HG02840 (cell line): Measurements from ENCODE around the gene TRAPPC6A.
A peak's percentile ranks its signal among the peaks of the same experiment; 100 is the strongest.

Experiments used
- ATAC-seq: cut with Tn5 transposase; IDR thresholded peaks from one replicate; pipeline ENCODE4 v1.9.1; 2021; ENCODE audit warnings: mild to moderate bottlenecking, moderate library complexity, moderate number of reproducible peaks; ENCODE audit not compliant: unreplicated experiment, low FRiP score

Gene TRAPPC6A

DNA sequence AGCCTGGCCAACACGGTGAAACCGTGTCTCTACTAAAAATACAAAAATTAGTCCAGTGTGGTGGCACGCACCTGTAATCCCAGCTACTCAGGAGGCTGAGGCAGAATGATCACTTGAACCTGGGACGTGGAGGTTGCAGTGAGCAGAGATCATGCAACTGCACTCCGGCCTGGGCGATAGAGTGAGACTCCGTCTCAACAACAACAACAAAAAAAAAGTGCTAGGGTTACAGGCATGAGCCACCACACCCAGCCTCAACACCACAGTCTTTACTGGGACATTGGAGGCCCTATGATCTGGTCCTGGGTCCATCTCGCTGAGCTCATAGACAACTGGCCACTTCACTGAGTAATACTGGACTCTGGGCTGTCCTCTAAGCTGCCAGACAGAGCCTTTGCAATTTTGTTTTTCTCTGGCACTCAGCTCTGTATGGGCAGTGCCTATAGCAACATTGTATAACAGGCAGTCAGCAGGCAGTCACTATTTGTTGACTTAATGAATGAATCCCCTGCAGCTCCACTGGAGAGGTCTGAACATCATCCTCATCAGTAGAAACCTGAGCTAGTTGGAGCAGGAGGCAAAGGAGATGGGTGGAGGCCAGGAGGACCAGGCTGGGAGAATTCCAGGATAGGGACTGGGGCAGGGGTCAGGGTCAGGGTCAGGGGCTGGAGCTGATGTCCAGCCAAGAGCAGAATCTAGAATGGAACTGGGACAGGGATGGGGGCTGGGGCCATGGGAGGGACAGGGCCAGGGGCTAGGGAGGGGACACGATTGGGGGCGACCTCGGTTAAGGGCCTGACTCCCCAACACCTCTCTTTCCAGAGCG lies 8.7 kb upstream of the TRAPPC6A start:
- no peak for ATAC-seq

DNA sequence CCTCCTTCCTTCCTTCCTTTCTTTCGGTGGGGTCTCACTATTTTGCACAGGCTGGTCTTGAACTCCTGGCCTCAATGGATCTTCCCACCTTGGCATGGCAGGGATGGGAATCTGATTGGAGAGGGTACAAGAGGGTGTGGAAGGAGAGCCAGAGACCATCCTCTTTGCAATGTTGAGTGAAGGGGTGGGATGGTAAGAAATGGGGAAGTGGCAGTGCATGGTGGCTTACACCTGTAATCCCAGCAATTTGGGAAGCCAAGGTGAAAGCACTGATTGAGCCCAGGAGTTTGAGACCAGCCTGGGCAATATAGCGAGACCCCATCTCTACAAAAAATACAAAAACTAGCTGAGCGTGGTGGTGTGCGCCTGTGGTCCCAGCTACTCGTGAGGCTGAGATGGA lies 6.1 kb upstream of the TRAPPC6A start:
- no peak for ATAC-seq

DNA sequence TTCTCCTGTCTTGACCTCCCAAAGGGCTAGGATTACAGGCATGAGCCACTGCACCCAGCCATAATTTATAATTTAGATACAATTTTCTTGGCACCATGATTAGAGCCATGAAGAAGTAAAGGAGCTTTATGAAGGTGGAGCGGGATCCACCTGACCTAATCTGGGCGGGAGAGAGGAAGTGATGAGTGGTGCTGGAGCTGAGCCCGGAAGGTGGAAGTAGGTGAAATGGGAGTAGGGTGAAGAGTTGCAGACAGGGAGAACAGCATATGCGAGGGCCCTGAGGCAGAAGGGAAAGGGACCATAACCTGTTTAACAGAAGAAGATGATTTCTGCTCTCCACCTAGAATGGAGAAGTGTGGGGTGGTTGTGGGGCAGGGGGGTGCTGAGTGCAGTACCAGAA lies 4.7 kb upstream of the TRAPPC6A start:
- no peak for ATAC-seq

DNA sequence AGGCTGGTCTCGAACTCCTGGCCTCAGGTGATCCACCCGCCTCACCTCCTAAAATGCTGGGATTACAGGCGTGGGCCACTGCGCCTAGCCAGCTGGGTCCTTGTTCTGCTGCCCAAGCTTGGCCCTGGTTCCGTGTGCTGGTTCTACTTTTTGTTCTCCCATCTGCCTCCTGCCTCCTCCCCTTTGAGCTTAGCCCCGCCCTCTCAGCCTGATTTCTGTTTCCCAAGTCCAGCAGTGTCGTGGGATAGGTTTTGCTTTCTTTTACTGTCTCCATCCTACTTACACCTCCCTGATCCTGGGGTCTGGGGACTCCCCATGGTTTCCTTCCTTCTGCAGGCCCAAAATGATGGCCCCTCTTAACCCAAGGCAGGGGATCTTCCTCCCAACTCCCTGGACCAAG lies 2.9 kb upstream of the TRAPPC6A start:
- no peak for ATAC-seq

DNA sequence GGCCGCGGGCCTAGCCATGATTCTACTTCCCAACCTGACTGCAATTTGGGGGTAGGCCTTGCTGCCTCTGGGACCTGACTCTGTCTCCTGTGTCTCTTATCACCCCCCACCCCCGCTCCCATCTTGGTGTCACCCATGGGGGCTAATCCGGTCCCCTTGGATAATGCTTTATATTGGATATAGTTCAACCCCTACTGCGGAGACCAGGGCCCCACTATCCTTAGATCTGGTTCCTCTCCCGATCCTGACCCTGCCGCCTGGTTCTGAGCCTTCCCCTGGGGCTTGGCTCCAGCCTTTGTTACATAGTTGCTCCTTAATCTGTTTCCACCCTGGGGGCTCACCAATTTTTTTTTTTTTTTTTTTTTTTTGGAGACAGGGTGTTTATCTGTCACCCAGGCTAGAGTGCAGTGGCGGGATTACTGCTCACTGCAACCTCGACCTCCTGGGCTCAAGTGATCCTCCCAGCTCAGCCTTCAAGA lies 1.9 kb upstream of the TRAPPC6A start:
- no peak for ATAC-seq

DNA sequence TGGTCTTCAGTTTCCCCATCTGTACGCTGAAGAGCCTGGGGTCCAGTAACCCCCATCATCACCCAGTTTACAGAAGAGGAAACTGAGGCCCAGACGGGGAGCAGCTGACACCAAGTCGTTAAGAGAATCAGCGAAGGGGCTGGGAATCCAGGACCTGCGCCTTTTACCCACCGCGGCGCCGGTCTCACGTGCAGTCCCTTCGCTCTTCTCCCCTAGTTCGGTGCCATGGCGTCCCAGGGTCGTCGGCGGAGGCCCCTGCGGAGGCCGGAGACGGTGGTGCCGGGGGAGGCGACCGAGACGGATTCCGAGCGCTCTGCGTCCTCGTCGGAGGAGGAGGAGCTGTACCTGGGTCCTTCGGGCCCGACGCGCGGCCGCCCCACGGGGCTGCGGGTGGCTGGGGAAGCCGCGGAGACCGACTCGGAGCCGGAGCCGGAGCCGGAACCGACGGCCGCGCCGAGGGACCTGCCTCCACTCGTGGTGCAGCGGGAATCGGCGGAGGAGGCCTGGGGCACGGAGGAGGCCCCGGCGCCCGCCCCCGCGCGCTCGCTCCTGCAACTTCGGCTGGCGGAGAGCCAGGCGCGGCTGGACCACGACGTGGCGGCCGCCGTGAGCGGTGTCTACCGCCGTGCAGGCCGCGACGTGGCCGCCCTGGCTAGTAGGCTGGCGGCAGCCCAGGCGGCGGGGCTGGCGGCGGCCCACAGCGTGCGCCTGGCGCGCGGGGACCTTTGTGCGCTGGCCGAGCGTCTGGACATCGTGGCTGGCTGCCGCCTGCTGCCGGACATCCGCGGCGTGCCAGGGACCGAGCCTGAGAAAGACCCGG lies 1.2 kb upstream of the TRAPPC6A start:
- no peak for ATAC-seq

DNA sequence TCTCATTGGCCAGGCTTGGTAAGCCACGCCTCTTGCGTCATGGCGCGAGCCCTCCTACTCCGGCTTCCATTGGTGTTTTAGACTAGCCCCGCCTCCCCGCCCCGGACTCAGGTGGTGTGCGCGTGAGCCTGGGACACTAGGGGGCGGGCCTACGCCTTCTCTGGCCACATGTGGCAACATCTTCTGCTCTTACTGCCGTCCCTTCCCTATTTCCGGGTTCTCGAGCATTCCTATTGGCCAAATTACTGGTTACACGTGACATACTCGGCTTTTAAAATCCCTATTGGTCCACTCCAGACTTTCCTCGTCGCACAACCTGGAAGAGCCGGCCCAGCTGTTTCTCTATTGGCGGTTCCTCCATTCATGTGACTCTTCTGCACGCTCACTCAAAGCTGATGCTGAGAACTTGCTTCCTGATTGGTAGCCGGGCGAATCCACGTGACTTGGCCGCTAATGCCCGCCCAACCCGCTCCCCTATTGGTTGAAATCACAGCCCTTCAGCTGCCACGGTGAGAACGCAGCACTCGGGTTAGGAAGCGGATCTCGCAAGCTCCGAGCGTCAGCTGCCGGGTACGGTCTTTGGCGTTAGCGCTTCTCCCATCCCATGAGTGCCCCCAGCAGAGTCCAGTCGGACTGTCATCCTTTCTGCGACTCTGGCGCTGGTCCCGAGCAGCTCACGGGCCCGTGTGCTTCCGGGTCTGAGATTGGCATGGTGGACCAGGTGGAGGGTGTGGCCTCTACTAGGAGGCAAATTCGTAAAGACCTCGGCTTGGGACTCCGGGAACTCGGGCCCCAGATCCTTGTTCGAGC lies 430 bp upstream of the TRAPPC6A start, which contains the start of gene BLOC1S3:
Gene BLOC1S3 (plus strand): TSS at position 523 of the 810 bp plus-strand sequence. CDS start 513 bp downstream, outside the sequence.
- ATAC-seq = peak; percentile 86

DNA sequence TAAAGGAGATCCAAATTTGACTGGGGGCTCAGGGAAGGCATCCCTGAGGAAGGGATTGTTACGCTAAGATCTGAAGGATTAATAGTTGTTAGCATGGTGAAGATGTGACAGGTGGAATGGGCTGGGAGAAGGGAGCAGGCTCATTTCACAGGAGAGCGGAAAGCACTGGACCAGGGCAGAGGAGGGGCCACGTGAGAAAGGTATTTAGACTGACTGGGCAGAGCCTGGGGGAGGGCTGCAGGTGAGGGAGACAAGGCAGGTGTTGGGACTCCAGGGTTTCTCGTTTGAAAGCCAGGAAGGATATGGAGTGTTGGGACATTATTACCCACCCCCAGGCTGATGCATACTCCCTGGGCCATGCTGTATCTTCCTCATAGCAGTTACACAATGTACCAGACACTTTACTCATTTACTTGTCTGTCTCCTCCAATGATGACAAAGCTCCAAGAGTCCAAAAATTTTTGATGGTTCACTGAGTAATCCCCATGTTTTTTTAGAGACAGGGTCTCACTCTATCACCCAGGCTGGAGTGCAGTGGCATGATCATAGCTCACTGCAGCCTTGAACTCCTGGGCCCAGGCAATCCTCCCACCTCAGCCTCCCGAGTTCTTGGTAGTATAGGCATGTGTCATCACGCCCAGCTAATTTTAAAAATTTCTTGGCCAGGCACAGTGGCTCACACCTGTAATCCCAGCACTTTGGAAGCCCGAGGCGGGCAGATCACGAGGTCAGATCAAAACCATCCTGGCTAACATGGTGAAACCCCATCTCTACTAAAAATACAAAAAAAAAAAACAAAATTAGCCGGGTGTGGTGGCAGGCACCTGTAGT lies 2.3 kb downstream of the TRAPPC6A start:
- no peak for ATAC-seq

DNA sequence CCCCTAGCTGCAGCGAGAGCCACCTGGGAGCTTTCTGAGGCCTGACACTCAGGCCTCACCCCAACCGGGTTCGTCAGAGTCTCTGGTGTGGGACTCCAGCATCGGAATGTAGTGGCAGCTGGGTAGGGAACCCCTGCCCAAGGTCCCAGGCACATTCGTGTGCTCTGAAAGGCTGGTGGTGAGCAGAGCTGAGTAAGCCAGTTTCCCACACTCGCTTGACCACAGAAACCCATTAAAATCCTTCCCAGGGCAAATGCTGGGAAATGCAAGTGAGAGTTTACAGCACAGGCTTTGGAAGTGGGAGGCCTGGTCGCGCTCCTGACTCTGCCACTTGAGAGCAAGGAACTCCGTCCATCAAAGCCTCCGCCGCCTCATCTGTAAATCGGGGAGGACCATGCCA lies 4.2 kb downstream of the TRAPPC6A start:
- ATAC-seq = no peak

DNA sequence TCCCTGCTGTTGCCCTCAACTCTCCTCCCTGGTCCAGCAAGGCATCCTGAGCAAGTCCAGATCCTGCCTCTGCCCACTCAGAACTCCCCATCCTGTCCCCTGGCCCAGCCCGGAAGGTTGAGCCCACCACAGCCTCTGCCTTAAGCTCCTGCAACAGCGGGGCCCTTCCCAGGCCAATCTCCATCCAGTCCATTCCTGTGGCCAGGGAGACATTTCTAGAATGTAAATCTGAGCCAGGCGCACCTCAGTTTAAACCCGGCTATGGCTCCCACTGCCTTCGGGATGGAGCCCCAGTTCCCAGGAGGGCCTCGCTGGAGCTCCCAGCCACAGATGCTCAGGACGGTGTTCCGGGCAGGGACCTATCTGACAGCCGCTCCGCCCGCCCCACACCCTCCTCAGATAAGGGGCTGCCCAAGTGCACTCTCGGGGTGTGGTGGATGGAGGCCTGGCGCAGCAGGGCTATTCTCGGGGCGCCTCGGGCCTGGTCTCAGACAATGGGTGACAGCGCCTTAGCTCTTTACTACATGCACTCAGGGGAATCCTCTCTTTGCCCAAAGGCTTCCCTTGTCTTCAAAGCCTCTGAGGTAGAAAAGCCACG lies 5.3 kb downstream of the TRAPPC6A start:
- no peak for ATAC-seq

DNA sequence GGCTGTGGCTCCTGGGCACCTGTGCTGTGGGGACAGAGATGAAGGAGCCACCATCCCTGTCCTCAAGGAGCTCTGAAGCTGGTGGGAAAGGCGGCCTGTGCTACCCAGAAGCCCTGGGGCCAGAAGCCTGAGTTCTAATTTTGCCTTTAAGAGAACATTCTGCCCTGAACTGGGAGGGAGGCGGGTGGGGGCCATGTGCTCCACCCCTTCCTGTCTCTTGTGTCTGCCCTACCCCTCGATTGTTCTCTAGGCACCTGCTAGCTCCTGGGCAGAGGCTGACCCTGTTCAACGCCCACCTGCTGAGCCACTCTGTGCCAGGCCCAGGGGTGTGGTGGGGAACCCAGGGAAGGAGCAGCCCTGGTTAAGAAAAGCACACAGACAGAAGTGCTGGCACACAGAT lies 5.9 kb downstream of the TRAPPC6A start:
- no peak for ATAC-seq

DNA sequence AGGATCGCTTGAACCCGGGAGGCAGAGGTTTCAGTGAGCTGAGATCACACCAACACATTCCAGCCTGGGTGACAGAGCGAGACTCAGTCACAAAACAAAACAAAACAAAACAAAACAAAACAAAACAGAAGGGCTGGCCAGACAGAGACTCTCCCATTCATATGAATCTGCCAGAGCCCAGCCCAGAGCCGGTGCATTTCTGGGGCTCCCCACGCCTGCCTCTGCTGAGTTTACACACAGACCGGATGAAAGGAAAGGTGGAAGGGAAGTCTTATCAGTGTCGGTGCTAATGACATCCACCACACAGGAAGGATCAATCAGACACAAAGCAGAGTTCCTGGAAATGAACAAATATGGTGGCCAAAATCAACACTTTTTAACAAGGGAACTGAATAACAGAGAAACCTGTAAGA lies 6.8 kb downstream of the TRAPPC6A start:
- ATAC-seq = no peak

DNA sequence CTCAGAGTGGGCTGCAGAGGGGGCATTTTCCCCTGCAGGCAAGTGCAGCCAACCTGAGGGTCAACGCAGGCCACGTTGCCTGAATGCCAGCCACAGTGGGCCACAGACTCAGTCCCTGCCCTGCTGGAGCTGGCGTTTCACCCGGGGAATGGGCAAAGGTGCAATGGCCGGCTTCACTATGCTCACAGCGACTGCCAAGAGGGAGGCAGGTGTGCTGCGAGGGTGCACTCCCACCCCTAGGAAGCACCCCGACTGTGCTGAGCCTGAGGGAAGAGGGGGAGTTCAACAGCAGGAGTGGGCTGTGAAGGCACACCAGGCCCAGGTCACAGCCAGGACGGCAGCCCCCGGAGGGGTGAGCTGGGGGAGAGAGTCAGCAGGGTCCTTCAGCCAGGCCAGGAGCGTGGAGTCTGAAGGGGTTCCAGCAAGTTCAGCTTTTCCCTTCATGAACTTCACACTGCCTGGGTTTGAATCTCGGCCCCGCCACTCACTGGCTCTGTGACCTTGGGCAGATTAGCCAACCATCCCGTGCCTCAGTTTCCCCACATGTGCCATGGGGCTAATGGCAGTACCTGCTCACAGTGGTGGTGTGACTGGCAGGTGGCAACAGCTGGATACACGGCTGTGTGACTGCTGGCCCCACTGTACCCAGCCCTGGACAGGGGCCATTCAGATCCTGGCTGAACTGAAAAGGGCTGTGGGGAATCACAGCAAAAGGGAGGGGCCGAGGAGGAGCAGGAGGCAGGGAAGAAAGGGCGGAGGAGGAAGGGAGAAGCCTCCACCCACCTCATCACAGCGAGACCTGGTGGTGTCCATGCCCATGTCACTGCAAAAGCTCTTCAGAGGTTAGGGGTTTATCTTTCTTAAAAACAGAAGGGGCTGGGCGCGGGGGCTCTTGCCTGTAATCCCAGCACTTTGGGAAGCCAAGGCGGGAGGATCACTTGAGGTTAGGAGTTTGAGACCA lies 7.6 kb downstream of the TRAPPC6A start:
- ATAC-seq = no peak

DNA sequence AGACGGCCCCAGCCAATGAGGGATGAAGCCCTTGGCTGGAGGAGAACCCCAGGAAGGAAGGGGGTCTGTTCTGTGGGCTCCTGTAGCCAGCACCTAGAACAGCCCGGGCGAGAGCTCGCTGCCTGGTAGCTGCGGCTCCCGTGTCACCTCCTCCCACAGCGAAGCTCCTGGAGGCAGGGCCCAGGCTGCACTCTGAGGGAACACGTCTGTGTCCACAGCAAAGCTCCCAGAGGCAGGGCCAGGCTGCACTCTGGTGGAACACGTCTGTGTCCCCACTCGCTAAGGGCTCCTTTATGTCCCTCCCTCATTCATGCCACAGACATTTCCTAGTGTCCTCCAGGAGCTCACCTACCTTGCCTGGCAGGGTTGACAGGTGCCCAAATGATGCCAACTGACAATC lies 8.4 kb downstream of the TRAPPC6A start:
- no peak for ATAC-seq

DNA sequence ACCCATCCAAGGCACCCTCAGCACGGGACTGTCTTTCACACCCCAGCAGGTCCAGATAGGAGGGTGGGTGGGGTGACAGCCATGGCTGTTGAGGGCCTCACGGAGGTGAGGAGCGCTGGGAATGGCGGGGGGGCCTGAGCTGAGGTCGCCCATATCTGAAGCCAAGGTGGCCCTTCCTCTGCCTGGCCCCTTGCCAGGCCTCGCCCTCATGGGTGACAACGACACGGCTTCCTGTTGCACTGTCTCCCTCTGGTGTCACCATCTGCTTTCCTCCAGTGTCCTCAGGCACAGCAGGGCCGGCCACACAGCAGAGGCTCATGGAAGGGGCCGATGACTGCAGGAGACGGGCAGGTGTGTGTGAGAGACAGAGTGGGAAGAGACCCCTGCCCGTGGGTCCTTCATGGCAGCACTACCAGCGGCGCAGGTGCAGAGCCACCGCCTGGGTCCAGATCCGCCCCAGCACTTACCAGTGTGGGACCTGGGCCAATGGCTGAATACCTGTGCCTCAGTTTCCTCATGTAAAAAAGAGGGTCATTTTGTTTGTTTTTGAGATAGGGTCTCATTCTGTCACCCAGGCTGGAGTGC lies 9.2 kb downstream of the TRAPPC6A start:
- no peak for ATAC-seq

DNA sequence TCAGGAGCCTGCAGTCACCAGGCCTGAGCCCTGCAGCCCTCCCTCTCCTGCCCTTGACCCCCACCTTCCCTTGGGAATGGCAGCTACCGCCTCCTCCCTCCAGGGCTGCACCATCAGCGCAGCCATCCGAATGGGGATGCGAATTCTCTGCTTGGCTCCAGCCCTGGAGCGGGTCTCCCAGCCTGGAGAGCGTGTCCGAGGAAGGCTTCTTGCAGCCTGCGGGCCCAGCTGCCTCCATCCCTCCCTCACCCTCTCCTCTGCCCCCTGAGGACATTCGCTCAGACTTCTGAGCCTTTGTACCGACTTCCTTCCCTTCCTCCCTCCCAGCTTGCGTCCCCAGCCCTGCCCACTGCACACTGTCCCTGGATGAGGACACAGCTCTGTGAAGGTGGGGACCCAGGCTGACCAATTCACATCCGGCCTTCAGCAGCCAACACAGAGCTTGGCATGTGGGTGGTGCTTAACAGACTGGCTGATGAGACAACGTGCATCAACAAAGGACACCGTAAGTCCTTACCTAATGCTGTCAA lies 11.2 kb downstream of the TRAPPC6A start:
- no peak for ATAC-seq

DNA sequence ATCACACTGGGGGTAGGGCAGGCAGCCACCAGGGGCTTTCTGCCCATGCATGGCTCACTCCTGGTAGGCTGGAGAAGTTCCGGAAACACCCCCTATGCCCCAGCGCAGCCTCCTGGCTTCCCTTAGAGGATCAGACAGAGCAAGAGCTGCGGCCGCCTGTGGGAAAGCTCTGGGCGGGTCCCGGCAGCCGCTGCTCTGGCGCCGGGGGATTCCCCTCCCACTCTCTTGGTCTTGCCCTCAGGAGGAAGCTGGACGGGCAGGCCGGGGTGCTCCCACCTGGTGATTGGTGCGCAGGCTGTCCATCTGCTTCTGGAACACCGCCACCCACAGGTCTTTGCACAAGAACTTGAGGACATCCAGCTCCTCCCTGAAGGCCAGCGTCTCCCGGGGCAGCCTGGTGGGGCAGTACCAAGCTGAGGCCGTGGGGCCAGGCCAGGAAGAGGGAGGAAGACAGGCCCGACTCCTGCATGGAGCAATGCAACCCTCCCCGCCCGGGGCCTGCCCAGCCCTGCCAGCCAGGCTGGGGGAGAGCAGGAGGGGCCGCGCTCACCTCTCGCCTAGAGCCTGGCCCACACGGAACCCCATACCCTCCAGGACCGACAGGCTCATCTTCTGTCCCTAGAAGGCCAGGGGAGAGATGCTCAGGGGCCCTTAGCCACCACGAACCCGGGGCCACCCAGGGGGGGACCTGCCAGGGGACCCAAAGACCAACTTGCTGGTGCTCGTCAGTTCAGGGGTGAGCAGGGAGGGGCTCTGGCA lies 13.3 kb downstream of the TRAPPC6A start:
- ATAC-seq = no peak
